Choroid plexus epithelial cell (primary cell): ENCODE measurements around the gene ENOX2.

ENCODE experiments used
- DNase-seq: peaks from one replicate; pipeline ENCODE4 v3.0.0-alpha.2; 2010; ENCODE audit warnings: low read depth
- H3K4me3 ChIP-seq: 2 replicates; pipeline ENCODE4 v1.5.1; 2011; ENCODE audit warnings: low read depth, mild to moderate bottlenecking, control low read depth, low read length, moderate library complexity
- TF ChIP-seq, protein P1 (sequence below): conservative IDR thresholded peaks from 2 replicates; pipeline ENCODE4 v1.5.1; 2011; ENCODE audit warnings: low read depth, mild to moderate bottlenecking, control low read depth, inconsistent platforms, low read length, moderate library complexity

The ENOX2 gene

DNA sequence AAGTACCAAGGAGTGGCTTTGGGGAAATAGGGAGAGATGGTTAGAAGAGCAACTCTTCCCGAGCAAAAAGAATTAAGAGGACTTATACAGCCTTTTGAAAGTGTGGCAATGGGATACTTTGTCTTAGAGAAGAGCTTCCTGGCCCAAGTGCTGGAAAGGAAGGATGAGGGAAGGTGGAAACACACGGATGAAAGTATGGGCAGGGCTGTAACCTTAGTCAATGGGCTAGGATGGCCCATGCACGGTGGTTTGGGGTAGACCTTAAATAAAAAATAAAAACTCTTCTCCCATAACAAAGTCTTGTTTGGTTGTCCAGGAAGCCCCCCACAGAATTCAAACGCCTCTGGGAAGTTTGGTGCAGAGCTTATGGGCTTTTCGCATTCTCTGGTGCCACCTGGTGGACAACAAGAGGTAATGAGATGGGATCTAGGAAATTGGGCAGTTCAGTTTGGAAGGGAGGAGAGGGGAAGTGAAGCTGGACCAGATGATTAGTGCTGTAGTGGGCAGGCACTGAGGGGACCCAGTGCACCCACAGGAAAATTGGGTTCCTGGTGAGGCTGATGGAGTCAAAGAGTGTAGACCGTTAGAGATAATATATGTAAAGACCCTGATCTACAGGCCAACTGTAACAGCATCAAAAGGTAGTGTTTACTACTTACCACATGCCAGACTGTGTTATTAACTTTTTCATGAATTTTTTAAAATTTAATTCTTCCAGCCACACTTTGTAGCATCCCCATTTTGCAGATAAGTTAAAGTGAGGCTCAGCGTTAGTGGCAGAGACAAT lies 13.8 kb upstream of the ENOX2 start:
- DNase-seq: peak; percentile 66
- TF ChIP-seq, protein P1, sequence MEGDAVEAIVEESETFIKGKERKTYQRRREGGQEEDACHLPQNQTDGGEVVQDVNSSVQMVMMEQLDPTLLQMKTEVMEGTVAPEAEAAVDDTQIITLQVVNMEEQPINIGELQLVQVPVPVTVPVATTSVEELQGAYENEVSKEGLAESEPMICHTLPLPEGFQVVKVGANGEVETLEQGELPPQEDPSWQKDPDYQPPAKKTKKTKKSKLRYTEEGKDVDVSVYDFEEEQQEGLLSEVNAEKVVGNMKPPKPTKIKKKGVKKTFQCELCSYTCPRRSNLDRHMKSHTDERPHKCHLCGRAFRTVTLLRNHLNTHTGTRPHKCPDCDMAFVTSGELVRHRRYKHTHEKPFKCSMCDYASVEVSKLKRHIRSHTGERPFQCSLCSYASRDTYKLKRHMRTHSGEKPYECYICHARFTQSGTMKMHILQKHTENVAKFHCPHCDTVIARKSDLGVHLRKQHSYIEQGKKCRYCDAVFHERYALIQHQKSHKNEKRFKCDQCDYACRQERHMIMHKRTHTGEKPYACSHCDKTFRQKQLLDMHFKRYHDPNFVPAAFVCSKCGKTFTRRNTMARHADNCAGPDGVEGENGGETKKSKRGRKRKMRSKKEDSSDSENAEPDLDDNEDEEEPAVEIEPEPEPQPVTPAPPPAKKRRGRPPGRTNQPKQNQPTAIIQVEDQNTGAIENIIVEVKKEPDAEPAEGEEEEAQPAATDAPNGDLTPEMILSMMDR: peak; percentile 77
- no peak overlapping the region for H3K4me3 ChIP-seq

DNA sequence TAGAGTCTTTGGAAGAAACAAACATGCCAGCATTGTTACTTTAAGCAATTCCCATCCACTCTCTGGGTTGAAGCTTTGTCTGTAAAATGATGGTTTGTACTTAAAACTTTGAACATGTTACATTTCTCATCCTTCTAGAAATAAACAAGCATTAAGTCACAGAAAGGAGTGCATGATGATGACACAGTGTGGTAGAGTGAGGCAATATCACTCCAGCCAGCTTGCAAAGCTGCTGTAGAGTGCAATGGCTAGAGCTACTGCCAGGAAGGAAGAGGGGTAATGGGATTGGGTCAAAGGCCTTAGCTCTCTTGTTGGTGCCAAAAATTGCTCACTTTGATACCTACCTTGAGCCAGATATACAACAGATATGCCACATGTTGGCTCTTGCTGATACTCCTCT lies 12.3 kb upstream of the ENOX2 start:
- peak; percentile 39 for DNase-seq
- H3K4me3 ChIP-seq: no peak overlapping the region
- TF ChIP-seq, protein P1: no peak

DNA sequence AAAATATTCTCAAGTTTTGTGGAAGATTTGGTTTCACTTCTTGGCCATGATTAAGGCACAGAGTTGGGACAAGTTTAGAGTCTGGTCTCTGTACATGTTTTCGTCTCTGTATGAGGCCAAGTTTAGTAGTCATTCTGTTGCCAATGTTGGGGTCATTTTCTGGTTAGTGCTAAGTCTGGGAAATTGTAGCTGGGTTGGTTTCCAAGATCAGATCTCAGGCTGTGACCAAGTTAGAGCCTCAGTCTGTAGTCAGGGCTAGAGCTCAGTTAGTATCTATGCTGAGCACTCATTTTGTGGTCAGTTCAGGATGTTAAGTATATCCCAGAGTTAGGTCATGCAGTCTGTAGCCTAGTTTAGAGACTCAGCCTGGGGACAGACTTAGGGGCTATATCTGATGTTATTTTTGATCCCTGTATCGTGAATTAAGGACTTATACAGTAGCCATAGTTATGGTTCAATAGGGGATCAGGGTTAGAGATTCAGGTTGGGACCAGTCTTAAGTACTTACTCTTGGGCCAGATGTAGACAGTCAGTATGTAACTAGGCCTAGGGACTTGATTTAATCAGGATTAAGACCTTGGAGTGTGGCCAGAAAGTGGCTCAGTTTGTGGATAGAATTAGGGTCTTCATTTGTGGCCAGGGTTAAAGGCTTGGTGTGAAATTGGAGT lies 6.6 kb upstream of the ENOX2 start:
- DNase-seq: no peak
- TF ChIP-seq, protein P1: no peak
- H3K4me3 ChIP-seq: no peak overlapping the region

DNA sequence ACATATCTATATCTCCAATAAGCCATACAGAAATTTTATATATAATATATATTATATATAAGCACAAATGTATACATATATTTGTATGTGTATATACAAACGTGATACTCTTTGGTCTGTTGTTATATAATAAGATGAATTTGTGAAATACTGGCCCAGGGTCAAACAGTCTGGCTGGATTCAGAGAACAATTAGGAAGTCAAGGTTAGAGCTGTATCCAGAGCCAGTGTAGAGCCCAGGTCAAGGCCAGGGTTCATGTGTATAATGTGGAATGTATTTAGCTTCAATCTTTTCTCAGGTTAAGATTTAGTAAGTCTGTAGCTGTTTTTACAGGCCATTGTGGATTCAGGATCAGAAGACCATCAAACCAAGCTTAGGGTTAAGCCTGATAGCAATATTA lies 3.8 kb upstream of the ENOX2 start:
- TF ChIP-seq, protein P1: no peak
- DNase-seq: no peak
- H3K4me3 ChIP-seq: no peak overlapping the region

DNA sequence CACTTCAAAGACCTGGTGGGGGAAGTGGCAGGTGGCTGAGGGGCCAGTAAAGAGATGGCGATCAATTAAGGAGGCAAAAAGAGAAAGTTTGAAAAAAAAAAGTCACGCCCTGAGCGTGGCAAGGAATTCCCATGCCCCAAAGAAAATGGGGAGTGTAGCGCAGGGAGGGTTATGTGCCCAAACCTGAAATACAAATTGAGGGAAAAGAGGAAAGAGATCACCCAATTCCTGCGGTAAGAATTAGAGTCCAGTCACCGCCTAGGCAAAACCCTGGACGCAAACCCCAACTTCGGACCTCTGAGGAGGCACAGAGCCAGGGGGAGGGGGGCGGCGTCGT lies 595 bp downstream of the ENOX2 start:
- peak overlapping the region; percentile 77 for H3K4me3 ChIP-seq

DNA sequence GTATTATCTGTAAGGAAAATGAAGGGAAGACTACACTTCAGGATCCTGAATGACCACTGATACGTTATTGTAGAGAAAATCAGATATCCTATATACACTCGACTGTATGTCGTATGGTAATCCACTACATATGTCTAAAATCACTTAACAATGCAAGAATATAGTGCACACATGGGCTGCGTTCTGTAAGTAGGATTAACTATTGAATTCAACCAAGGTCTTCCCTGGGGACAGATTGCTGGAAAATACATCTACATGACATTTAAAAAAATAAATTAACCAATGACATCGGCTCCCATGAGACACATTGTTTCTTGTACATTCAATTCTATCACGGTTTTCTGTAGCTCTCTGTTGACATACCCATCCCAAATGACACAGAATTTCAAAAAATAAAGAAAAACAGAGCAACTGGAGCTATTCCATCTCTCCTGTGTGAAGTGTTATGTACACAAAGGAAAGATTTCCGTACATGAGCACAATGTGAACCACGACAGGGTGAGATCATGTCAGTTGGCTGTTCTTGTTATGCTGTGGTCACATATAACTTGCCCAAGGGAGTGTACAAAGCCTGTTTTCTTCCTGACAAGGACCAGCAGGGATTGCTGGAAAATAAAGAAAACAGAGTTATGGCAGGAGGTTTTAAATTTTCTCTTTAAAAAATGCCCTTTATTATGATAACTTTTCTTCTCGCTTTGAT lies 6.1 kb downstream of the ENOX2 start:
- H3K4me3 ChIP-seq: no peak overlapping the region
- TF ChIP-seq, protein P1: no peak
- DNase-seq: peak; percentile 26

More for the DNA sequence above, 595 bp downstream of the ENOX2 start:
- TF ChIP-seq, protein P1: no peak
- no peak for DNase-seq
